Stimulated activated CD4-positive, alpha-beta T cell treated with anti-CD3 and anti-CD28 coated beads, Interleukin-2, amount 100 ng/mL, for 4 hours (primary cell): ENCODE data around the gene ZBTB18.

Source experiments
- DNase-seq: peaks from one replicate; pipeline ENCODE4 v3.0.0-alpha.2; 2020; ENCODE audit warnings: low read depth

The ZBTB18 gene

DNA sequence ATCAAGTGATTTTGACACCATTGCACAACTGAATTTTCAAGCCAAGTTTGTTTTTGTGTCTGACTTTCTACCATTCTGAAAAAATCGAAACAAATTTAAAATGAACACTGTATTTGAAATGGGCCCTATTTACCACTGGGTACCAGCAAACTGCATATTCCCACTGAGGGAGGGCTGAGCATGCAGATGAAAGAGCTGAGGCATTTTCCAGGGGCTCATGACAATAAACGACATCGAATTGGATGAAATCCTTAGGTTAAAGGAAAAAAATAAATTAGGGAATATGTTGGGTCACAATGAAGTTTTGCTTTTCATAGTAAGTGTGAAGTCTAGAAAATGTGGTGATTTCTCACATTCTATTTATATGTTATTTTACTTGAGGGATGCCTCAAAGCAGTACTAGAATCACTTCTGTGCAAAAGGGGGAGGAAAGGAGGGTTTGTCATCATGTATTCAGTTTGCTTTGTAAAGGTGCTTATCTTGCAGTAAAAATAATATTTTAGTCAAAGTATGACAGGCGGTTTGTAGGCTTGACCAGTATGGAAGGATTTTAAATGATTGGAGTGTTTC, 11.2 kb downstream of the ZBTB18 start:
- no peak for DNase-seq

GRCh38 chr1:244063498-244063897, 12.4 kb downstream of the ZBTB18 start:
- no peak for DNase-seq

DNA sequence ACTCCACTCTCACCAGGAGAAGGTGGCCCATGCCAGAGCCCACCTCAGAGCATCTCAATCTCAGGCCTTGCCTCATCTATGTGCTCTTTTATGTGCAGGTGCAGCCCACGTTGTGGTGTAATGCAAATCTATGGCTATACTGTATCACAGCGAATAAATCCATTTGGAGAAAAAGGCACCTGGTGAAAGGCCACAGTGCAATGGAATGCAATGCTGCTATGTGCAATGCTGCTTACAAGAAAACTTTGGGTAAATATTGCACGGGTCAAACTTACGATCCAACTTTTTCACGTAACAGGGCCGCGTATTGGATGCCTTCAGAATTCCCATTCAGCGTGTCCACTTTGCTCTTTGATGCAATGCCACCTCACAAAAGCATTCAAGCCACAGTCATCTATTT, 13.5 kb downstream of the ZBTB18 start:
- DNase-seq = no peak

GRCh38 chr1:244065063-244065793, 14.1 kb downstream of the ZBTB18 start:
- DNase-seq = no peak

- DNase-seq = no peak
These were observed 14.9 kb downstream of the ZBTB18 start for GRCh38 chr1:244065960-244066388.

GRCh38 chr1:244066954-244067716, 16.1 kb downstream of the ZBTB18 start:
- no peak for DNase-seq

DNA sequence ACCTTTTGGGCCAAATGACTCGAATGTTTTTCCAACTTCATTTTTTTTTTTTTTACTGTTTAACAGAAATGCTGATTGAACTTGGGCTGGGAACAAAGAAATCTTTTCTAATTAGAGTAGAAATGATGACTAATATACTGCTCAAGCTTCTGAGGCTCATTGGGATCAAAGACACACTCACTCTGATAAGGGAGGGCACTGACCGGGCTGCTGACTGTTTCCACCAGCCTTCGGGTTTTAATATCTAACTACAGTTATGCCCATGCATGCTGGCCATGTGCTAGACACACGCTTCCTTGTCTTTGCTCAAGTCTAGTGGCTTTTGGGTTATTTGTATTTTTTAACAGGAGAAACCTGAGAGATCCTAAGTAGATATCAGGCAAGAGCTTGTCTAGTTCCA, 16.8 kb downstream of the ZBTB18 start:
- DNase-seq = no peak

- DNase-seq = no peak
These were observed 17.5 kb downstream of the ZBTB18 start for GRCh38 chr1:244068567-244068966.

- DNase-seq = no peak
These were observed 18.3 kb downstream of the ZBTB18 start for GRCh38 chr1:244069326-244069898.

GRCh38 chr1:244074559-244075171, 23.6 kb downstream of the ZBTB18 start:
- peak; percentile 71 for DNase-seq

GRCh38 chr1:244075247-244075722, 24.2 kb downstream of the ZBTB18 start:
- DNase-seq = no peak

DNA sequence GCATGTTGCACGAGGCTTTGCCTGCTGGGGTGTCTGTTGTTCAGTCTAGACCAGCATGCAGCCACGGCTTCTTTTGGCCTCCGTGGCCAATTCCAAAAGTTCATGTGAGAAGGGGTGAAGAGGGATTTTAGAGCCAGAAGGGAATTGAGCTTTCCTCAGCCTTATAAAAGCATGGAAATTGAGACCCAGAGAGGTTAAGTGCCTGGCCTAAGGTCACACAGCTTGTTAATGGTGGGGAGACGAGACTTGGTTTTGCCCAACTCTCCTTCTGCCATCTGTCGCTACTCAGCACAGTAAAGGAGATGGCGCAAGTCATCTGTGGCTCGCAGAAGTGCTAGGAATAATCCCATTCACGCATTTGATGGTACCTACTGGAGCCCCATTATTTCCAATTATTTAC, 25.7 kb downstream of the ZBTB18 start:
- no peak for DNase-seq

DNA sequence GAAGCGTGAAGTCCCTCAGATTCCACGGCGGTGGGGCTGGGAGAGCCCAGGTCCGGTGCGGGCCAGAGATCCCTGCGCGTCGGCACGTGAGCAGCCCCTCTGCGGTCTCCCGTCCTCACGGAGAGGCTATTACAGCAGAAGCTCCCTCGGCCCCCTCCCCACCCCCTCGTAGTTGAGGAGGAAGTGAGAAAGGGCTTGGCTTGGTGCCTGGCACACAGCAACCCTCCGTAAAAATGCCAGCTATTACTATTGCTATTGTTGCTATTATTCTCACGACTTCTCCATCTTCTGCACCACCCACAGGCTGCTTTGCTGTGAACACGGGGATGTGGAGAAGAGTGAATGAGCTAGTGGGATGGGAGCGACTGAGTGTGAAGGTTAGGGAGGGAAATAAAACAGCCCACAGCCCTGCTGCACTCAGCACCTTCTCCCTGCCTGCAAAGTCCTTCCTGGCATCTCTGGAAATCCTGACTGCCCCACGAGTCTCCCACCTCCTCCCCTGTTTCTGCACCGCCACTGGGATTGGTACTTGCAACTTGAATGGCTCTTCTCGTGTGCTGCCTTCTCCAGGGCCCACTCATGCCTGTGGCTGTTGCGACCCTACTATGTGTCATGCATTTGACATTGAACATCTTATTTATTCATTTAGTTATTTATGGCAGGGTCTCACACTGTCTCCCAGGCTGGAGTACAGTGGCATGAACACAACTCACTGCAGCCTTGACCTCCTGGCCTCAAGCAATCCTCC, 26.6 kb downstream of the ZBTB18 start:
- DNase-seq = no peak

GRCh38 chr1:244080343-244080929, 29.4 kb downstream of the ZBTB18 start:
- DNase-seq = no peak

GRCh38 chr1:244082969-244083368, 31.9 kb downstream of the ZBTB18 start:
- no peak for DNase-seq

DNA sequence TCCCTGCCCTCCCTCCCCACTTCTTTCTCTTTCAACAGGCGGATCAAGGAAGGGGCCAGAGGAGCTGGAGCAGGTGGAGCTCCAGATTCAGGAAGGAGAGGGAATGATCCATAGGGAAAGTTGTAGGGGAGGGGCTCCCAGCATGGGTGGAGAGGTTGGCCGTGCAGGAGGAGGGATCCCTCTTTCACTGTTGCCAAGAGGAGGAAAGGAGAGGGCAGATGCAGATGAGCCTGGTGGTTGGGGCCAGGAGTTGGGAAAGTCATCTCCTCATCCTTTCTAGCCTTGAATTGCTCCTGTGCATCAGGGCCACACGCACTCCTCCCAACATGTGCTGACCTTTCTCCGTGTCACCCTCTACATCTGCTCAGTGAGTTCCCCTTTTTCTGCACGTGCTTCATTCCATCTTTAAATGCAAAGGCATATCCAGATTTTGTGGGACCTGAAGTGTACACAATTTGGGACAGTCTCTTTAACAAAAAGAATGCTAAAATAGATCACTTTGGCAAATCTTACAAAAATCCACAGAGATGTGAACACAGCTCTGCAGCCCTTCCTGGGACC, 32.4 kb downstream of the ZBTB18 start:
- no peak for DNase-seq

GRCh38 chr1:244084763-244085162, 33.7 kb downstream of the ZBTB18 start:
- no peak for DNase-seq

- no peak for DNase-seq
These were observed 34.8 kb downstream of the ZBTB18 start for GRCh38 chr1:244085891-244086290.

GRCh38 chr1:244087021-244087560, 36.0 kb downstream of the ZBTB18 start:
- no peak for DNase-seq

DNA sequence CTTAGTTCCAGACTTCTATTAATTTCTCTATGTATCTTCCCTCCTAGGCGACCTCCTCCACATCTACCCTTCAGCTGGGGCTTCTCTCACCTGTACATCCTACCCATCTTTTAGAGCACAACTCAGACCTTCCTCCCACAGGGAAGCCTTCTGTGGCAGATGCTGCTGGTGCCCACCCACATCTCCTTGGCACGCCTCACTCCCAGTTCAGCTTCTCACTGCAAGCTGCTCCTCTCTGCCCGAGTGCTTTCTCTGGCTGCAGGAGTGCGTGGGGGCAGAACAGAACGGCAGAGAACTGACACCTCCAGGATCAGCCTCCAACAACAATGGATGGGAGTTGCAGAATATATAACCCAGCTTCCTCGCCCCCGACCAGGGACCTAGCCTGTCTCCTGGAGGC, 36.5 kb downstream of the ZBTB18 start:
- no peak for DNase-seq

GRCh38 chr1:244088161-244088560, 37.1 kb downstream of the ZBTB18 start:
- no peak for DNase-seq
